K562 (cell line): ENCODE data around the gene LCNL1. TPM values are rescaled to one million over a fixed set of nuclear protein-coding genes. Genes with fewer than 3 reads are reported as not detected.

Source experiments
- ATAC-seq: fragments of 200-7000 bp; cut with Tn5 transposase; 3 replicates; pipeline ENCODE4 v1.9.1; 2020; ENCODE audit warnings: moderate library complexity
- BruUV-seq: library from RNA; stranded (reverse); fragments of 400-500 nt; replicated peaks from 2 replicates; lab custom pipeline; 2021; lab: Mats Ljungman, UMichigan
- CTCF ChIA-PET: fragments of 300-600 bp; formaldehyde crosslinking; extraction: SDS; loops from one replicate; lab custom pipeline; 2021; ENCODE audit warnings: low intra/inter-chr PET ratio; lab: Yijun Ruan, JAX
- POLR2A ChIA-PET: fragments of 300-600, 350-650 bp; sonication (Branson Sonifier 250); formaldehyde crosslinking; extraction: SDS; loops from one replicate; lab custom pipeline; 2021; ENCODE audit warnings: antibody characterized with exemption, inconsistent platforms; lab: Yijun Ruan, JAX
- DNase-seq, 4 experiments: peaks; one replicate each; pipeline versions ENCODE4 v3.0.0 to v3.0.0-alpha.2; 2011 to 2018; ENCODE audit warnings: low spot score in 3 of 4, mixed read lengths in 3 of 4; ENCODE audit errors: extremely low read depth in 1 of 4
- FAIRE-seq: peaks from 2 replicates; lab custom pipeline; 2011; peaks lifted over from hg19 to GRCh38; lab: Jason Lieb, UNC
- H2AFZ ChIP-seq: 2 replicates; pipeline ENCODE4 v1.6.0; 2011; ENCODE audit warnings: low read depth, low read length, control low read depth, inconsistent platforms
- H3K27ac ChIP-seq: fragments of 200-600 bp; 3 replicates; pipeline ENCODE4 v1.8.0; 2011; ENCODE audit warnings: low read depth, mild to moderate bottlenecking, control low read depth, inconsistent platforms, low read length, moderate library complexity, mixed read lengths; ENCODE audit errors: extremely low read depth
- H3K27me3 ChIP-seq, 2 experiments: fragments of 300-600 bp in 1 of 2; 2 replicates in 1 of 2; 3 replicates in 1 of 2; pipeline versions ENCODE4 v1.6.0 to v1.8.0; 2011; ENCODE audit warnings: inconsistent platforms in 2 of 2, low read length in 2 of 2, mild to moderate bottlenecking in 1 of 2, mixed read lengths in 1 of 2, moderate library complexity in 1 of 2; ENCODE audit not compliant: control insufficient read depth in 2 of 2, insufficient read depth in 2 of 2
- H3K36me3 ChIP-seq: fragments of 300-600 bp; 3 replicates; pipeline ENCODE4 v1.8.0; 2011; ENCODE audit warnings: mild to moderate bottlenecking, low read length, inconsistent platforms; ENCODE audit not compliant: control insufficient read depth, insufficient read depth
- H3K4me1 ChIP-seq, 2 experiments: fragments of 200-600 bp in 1 of 2; replicated peaks in 1 of 2; 2 replicates in 1 of 2; 3 replicates in 1 of 2; pipeline versions ENCODE4 v1.5.1 to v1.8.0; 2011; ENCODE audit warnings: inconsistent platforms in 2 of 2, low read length in 2 of 2, mild to moderate bottlenecking in 1 of 2, mixed read lengths in 1 of 2, moderate library complexity in 1 of 2; ENCODE audit not compliant: control insufficient read depth in 2 of 2, insufficient read depth in 2 of 2
- H3K4me2 ChIP-seq: 2 replicates; pipeline ENCODE4 v1.6.1; 2011; ENCODE audit warnings: low read length, control low read depth, inconsistent platforms, mixed read lengths; ENCODE audit not compliant: insufficient read depth
- H3K4me3 ChIP-seq: fragments of 200-600 bp; sonication (generic), shearing (Covaris generic); 2 replicates; pipeline ENCODE4 v1.5.1; 2016; ENCODE audit warnings: control low read depth, inconsistent platforms
- H3K79me2 ChIP-seq: fragments of 200-600 bp; 3 replicates; pipeline ENCODE4 v1.8.0; 2011; ENCODE audit warnings: low read length, inconsistent platforms; ENCODE audit not compliant: control insufficient read depth, insufficient read depth
- H3K9ac ChIP-seq, 2 experiments: 2 replicates each; pipeline versions ENCODE4 v1.6.0 to v1.6.1; 2011; ENCODE audit warnings: low read depth in 2 of 2, low read length in 2 of 2, control low read depth in 1 of 2, inconsistent platforms in 1 of 2, mild to moderate bottlenecking in 1 of 2, mixed read lengths in 1 of 2; ENCODE audit not compliant: insufficient read depth in 1 of 2
- H3K9me1 ChIP-seq: one replicate; pipeline ENCODE4 v1.6.0; 2011; ENCODE audit warnings: inconsistent platforms, mild to moderate bottlenecking, low read length, moderate library complexity; ENCODE audit not compliant: control insufficient read depth, insufficient read depth
- H3K9me3 ChIP-seq: replicated peaks from 2 replicates; pipeline ENCODE4 v1.5.1; 2011; ENCODE audit warnings: low read depth, low read length, inconsistent platforms; ENCODE audit not compliant: control insufficient read depth, insufficient read depth
- H4K20me1 ChIP-seq: replicated peaks from 2 replicates; pipeline ENCODE4 v1.6.1; 2011; ENCODE audit warnings: low read length, inconsistent platforms, mixed read lengths; ENCODE audit not compliant: control insufficient read depth, insufficient read depth
- PPARD ChIP-seq: fragments of 250-450 bp; sonication (Bioruptor Pico); IDR thresholded peaks from 2 replicates; pipeline ENCODE4 v1.8.0; 2022; ENCODE audit warnings: inconsistent platforms, mild to moderate bottlenecking, moderate library complexity
- RNF219 ChIP-seq: fragments of 250-450 bp; sonication (Bioruptor Pico); IDR thresholded peaks from 2 replicates; pipeline ENCODE4 v1.5.0; 2022; ENCODE audit warnings: mild to moderate bottlenecking
- SRSF9 ChIP-seq: fragments of 200-400 bp; formaldehyde crosslinking; IDR thresholded peaks from 2 replicates; pipeline ENCODE4 v1.6.1; 2017; ENCODE audit warnings: low read depth, low read length, borderline replicate concordance
- WGBS: fragments of 100-300 bp; shearing (Covaris generic); methylation state at CpG from one replicate; pipeline ENCODE4 v1.1.6; 2016; ENCODE audit warnings: low coverage, mixed read lengths; ENCODE audit not compliant: insufficient coverage; ENCODE audit errors: missing lambda C conversion rate; 5-methylcytosine and 5-hydroxymethylcytosine counted together
- in situ Hi-C: fragments of 300-500 bp; cut with MboI; formaldehyde crosslinking; loops from 4 replicates; pipeline ENCODE4 v1.15.0; 2018; ENCODE audit warnings: inconsistent platforms, mixed read lengths
- intact Hi-C: fragments of 100-400 bp; cut with micrococcal nuclease; formaldehyde crosslinking; loops from 2 replicates; pipeline ENCODE4 v1.14.2; 2022
- polyA plus RNA-seq, 8 experiments: library from polyadenylated mRNA; depleted of rRNA in 4 of 8; stranded (reverse) in 5 of 8; unstranded in 3 of 8; fragments of >200 nt; fragmentation: Nextera tagmentation in 2 of 8; fragmentation: Illumina TruSeq in 1 of 8; extraction: Ambion mirVana in 2 of 8; extraction: Trizol in 1 of 8; gene quantifications; 2 replicates each; pipeline versions ENCODE4 v1.2.1 to v1.2.3, GENCODE V29; 2011 to 2014; ENCODE audit warnings: inconsistent platforms in 1 of 8, missing spikeins in 1 of 8
- total RNA-seq, 7 experiments: library from RNA; depleted of rRNA in 6 of 7; stranded (reverse); fragments of >200 nt in 6 of 7; fragmentation: Illumina TruSeq in 2 of 7; extraction: Trizol in 2 of 7; gene quantifications; 2 replicates each; pipeline versions ENCODE4 v1.2.1 to v1.2.3, GENCODE V29; 2011 to 2021; ENCODE audit warnings: low replicate concordance in 1 of 7

The LCNL1 gene
- total and polyA plus RNA-seq, 9 of the 15 experiments (the other 6 are each of a cell fraction or from before 2014, with no cell fraction given), result 0.04 to 0.16 (median 0.04) TPM; not detected in 4

- 52% methylated on average over 27 of the region's 28 CpGs for WGBS
These were observed 23.6 kb upstream of the LCNL1 start for GRCh38 chr9:136958898-136959850.

GRCh38 chr9:136960212-136960937 is 22.4 kb upstream of the LCNL1 start:
- no peak overlapping the region for H3K4me3 ChIP-seq
- FAIRE-seq, result no peak
- ChIA-PET CTCF (no interaction called here), POLR2A (interaction anchor here (0.8 to 1.1 kb wide), 2 partner anchors 10 to 12 kb away, joined by 3 to 7 read pairs; no protein-coding TSS in a partner anchor)
- no peak overlapping the region for H3K4me2 ChIP-seq
- H3K36me3 ChIP-seq, result no peaks in the 10 kb centered on the region
- H3K9ac ChIP-seq, result peak overlapping the region in 1 of 2 experiments; percentile 76; a peak in 2 of 4 replicates
- peaks cover 18 to 74% of the 10 kb centered on the region in 2 experiments; a peak in 4 of 5 replicates for H3K4me1 ChIP-seq
- BruUV-seq, result no TSS peak
- no peak overlapping the region for H3K27ac ChIP-seq
- WGBS, result 55% methylated on average over 15 of the region's 19 CpGs
- peaks cover 0 to 4% of the 10 kb centered on the region in 2 experiments; a peak in 2 of 5 replicates for H3K27me3 ChIP-seq
- H3K9me3 ChIP-seq, result no peaks in the 10 kb centered on the region
- no peaks in the 10 kb centered on the region for H3K9me1 ChIP-seq
- intact Hi-C loops (no loop called here), in situ Hi-C loops (no loop called here)
- TF ChIP-seq PPARD (no peak), RNF219 (CRISPR knock-in tag) (no peak)
- no peaks in the 10 kb centered on the region for H3K79me2 ChIP-seq
- no peaks in the 10 kb centered on the region for H4K20me1 ChIP-seq
- ATAC-seq, result no peak
- H2AFZ ChIP-seq, result no peak overlapping the region
- no peak for DNase-seq

More at GRCh38 chr9:136958898-136959850, 23.6 kb upstream of the LCNL1 start:
- Histone ChIP-seq H3K27ac (no peak overlapping the region), H3K4me3 (no peak overlapping the region), H3K9ac (peak overlapping the region in 1 of 2 experiments; percentile 76; a peak in 2 of 4 replicates), H3K27me3 (peaks cover 2 to 7% of the 10 kb centered on the region in 2 experiments; a peak in 3 of 5 replicates), H3K4me2 (no peak overlapping the region), H3K9me3 (no peaks in the 10 kb centered on the region), H3K9me1 (no peaks in the 10 kb centered on the region), H4K20me1 (0 out of 2 replicates have a peak, but pooled peaks cover 4% of the 10 kb centered on the region), H3K79me2 (no peaks in the 10 kb centered on the region), H3K4me1 (peaks cover 11 to 72% of the 10 kb centered on the region in 2 experiments; a peak in 4 of 5 replicates), H3K36me3 (no peaks in the 10 kb centered on the region), H2AFZ (no peak overlapping the region)
- TF ChIP-seq SRSF9, result no peak
- DNase-seq, result no peak
- no peak for FAIRE-seq
- POLR2A ChIA-PET, result interaction anchor here (0.6 to 0.8 kb wide), 2 partner anchors 11 to 24 kb away, joined by 3 to 7 read pairs; no protein-coding TSS in a partner anchor
- intact Hi-C loops, result no loop called here
- ATAC-seq, result no peak
- BruUV-seq, result no TSS peak
- CTCF ChIA-PET, result no interaction called here
- in situ Hi-C loops, result no loop called here
